GM23248 (cell line): ENCODE data around the gene TMEM151B.

Experiments used
- EZH2 ChIP-seq: fragments of 200-600 bp; sonication (generic); IDR thresholded peaks from 2 replicates; pipeline ENCODE4 v1.6.1; 2018; ENCODE audit warnings: antibody characterized with exemption, mild to moderate bottlenecking; ENCODE audit not compliant: insufficient read depth, poor library complexity, severe bottlenecking
- EZH2phosphoT487 ChIP-seq: fragments of 200-600 bp; sonication (generic); IDR thresholded peaks from 2 replicates; pipeline ENCODE4 v1.6.1; 2018; ENCODE audit warnings: antibody characterized with exemption, moderate library complexity, mild to moderate bottlenecking, low read depth; ENCODE audit not compliant: insufficient read depth

DNA sequence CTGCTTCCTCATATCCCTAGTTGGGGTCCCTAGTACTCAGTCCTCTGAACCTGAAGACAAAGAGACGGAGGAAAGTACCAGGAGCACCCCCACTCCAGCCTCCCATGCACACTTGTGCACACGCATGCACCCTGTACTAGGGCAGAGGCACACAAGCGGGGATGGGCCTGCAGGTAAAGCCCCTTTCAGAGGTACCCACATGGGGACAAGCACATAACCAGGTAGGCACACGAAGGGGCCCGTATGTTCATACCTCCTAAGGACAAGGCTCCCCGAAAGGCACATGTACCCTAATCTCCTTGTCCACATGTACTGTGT is 1.1 kb downstream of the TMEM151B start:
- TF ChIP-seq EZH2phosphoT487 = no peak
- no peak for TF ChIP-seq EZH2
